Measurements from ENCODE around the gene AP2M1.

AP2M1 gene

GRCh38 chr3:184180165-184180564 is 5.5 kb downstream of the AP2M1 start:
- DNase-seq (ENCODE audit: low read depth), result no peak

DNA sequence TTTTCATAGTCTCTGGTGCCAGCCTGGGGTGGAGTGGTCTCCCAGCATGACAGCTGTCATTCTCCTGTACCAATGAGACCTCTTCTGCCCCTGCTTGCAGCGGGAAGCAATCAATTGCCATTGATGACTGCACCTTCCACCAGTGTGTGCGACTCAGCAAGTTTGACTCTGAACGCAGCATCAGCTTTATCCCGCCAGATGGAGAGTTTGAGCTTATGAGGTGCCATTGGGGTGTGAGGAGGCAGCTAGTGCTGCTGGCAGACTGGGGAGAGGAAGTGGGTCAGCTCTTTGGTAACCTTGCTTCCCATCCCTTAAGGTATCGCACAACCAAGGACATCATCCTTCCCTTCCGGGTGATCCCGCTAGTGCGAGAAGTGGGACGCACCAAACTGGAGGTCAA is 6.9 kb downstream of the AP2M1 start:
- no peak for DNase-seq (ENCODE audit: low read depth)

DNA sequence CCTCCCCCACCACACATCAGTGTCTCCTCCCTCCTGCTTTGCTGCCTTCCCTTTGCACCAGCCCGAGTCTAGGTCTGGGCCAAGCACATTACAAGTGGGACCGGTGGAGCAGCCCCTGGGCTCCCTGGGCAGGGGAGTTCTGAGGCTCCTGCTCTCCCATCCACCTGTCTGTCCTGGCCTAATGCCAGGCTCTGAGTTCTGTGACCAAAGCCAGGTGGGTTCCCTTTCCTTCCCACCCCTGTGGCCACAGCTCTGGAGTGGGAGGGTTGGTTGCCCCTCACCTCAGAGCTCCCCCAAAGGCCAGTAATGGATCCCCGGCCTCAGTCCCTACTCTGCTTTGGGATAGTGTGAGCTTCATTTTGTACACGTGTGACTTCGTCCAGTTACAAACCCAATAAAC is 9.0 kb downstream of the AP2M1 start:
- no peak for DNase-seq (ENCODE audit: low read depth)

GRCh38 chr3:184184546-184185230 is 10.0 kb downstream of the AP2M1 start:
- DNase-seq (ENCODE audit: low read depth), result no peak

GRCh38 chr3:184185461-184186183 is 11.0 kb downstream of the AP2M1 start:
- DNase-seq (ENCODE audit: low read depth), result peak; percentile 98

GRCh38 chr3:184186184-184186901 is 11.7 kb downstream of the AP2M1 start, which contains the start of gene ABCF3:
ABCF3 (plus strand) TSS chr3:184186199; CDS start chr3:184186208, 9 bp downstream.
- no peak for DNase-seq (ENCODE audit: low read depth)

DNA sequence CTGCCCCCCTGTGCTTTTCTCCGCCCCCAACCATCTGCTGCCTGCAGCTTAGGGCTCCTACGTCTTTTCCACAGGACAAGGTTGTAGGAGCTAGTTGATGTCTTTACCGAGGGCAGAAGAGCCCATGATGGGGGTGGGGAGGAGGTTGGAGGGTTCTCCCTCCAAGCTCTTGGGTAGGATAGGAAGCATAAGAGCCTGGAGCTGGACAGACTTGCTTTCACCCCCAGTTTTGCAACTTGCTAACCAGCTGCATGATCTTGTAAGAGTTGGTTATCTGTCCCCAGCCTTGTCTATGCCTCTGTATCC is 12.2 kb downstream of the AP2M1 start:
- DNase-seq (ENCODE audit: low read depth), result no peak

DNA sequence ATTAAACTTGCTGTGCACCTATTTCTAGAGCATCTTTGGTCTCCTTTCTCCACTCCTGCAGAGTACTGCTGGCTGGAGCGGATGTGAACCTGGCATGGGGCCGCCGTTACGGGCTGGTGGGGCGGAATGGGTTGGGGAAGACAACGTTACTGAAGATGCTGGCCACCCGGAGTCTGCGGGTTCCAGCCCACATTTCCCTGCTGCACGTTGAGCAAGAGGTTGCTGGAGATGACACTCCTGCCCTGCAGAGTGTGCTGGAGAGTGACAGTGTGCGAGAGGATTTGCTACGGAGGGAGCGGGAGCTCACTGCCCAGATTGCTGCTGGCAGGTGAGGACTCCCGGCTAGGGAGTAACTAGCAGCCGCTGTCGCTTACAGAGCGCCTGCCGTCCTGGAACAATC is 13.4 kb downstream of the AP2M1 start:
- no peak for DNase-seq (ENCODE audit: low read depth)

DNA sequence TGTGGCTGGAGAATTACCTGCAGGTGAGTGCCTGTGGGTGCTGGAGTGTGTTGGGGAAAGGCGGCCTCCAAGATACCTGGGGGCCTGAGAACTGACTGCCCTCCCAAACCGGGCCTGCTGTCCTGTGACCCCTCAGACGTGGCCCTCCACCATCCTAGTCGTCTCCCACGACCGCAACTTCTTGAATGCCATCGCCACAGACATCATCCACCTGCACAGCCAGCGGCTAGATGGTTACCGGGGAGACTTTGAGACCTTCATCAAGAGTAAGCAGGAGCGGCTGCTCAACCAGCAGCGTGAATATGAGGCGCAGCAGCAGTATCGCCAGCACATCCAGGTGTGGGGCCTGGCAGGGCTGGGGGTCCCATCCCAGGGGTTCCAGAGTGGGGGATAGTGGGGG is 14.8 kb downstream of the AP2M1 start:
- DNase-seq (ENCODE audit: low read depth), result no peak

DNA sequence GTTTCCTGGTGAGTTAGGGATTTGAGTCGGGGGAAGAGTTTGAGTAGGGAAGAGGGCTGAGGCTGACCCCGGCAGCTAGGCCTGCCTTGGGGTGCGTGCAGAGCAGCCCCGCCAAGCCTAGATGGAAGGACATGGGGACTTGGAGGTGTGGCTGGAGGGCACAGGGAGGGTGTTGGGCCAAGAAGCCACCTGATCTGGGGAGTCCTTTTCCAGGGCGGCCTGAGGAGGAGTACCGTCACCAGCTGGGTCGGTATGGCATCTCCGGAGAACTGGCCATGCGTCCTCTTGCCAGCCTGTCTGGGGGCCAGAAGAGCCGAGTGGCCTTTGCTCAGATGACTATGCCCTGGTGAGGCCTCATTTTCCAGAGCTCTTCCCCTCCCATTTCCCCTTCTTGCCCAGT is 18.2 kb downstream of the AP2M1 start:
- no peak for DNase-seq (ENCODE audit: low read depth)

DNA sequence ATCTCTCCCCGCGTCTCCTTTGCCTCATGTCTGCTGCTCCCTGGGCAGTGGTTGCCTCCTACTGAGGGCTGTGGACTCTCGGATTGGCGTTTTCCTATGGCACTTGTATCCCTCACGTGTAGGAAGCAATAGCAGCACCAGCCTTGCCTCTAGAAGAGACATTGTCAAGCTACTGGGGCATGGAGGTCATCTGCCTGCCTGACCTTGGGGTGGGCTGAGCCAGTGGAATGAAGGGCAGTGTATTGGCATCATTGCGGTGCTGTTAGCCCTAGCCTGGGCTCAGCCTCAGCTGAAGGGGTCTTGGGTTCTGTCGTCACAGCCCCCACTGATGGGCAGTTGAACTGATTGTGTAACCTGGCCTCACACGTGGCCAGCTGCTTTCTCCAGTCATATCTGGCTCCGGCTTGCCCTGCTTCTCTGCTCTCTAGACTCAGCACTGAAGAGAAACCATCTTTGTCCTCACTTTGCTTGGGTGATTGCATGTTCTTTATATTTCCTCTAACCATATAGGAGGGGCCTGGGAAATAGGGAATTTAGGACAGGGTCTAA is 19.4 kb downstream of the AP2M1 start:
- DNase-seq (ENCODE audit: low read depth), result no peak

GRCh38 chr3:184196536-184196935 is 21.9 kb downstream of the AP2M1 start:
- DNase-seq (ENCODE audit: low read depth), result no peak

- no peak for DNase-seq (ENCODE audit: low read depth)
Measured at GRCh38 chr3:184198509-184198908, 23.9 kb downstream of the AP2M1 start.

- DNase-seq (ENCODE audit: low read depth), result no peak
Measured at GRCh38 chr3:184200825-184201224, 26.2 kb downstream of the AP2M1 start.

DNA sequence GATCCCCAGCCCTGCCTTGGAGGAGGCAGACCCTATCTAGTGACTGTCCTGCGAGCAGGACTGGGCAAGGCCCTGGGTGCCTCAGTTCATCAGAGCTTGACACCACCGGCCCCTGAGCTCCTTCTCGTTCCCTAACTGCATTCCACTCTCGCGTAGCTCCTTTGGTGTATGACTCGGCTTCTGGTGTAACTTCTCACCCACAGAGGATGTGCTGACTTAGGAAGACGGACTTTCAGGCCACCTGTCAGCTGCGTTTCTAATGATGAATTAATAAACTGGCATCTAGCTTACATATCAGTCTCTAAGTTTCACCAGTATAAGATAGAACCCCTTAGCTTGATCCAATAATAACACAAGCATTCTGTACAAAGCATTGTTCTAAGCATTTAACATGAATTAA is 28.9 kb downstream of the AP2M1 start:
- DNase-seq (ENCODE audit: low read depth), result no peak

DNA sequence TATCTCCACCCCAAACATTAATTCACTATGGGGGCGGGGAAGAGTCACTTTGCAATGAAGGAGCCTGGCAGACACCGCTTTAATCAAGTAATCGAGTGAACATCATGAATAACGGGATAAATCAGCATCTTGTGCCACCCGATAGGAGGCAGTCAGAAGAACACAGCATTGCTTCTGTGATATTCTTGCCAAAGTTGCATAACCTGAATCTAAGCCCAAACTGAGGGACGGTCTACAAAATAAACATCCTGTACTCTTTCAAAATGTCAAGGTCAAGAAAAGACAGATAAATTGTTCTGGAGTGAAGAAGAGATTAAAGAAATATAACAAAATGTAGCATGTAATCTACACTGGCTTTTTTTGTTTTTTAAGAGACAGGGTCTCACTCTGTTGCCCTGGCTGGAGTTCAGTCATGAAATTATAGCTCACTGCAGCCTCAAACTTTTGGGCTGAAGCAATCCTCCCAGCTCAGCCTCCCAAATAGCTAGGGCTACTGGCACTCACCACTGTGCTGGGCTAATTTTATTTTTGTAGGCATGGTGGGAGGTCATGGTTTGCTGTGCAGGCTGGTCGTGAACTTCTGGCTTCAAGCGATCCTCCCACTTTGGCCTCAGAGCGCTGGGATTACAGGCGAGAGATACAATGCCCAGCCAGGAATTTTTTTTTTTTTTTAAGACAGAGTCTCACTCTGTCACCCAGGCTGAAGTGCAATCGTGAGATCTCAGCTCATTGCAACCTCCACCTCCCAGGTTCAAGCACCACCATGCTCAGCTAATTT is 34.7 kb downstream of the AP2M1 start:
- DNase-seq (ENCODE audit: low read depth), result no peak

- no peak for DNase-seq (ENCODE audit: low read depth)
Measured at GRCh38 chr3:184211297-184211696, 36.6 kb downstream of the AP2M1 start.

DNA sequence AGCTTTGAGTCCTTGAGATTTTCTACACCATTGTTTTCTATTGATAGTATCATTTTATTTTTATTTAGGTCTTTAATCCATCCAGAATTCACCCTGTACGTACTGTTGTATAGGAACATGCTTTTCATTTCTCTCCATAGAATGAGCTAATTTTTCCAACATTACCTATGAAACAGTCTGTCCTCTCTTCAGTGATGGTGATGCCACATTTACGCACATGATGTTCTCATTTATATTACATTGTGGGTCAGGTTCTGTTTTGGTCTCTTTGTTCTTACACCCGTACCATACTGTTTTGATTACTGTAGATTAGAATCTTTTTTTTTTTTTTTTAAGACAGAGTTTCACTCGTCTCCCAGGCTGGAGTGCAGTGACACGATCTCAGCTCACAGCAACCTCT is 37.1 kb downstream of the AP2M1 start:
- no peak for DNase-seq (ENCODE audit: low read depth)

- DNase-seq (ENCODE audit: low read depth), result no peak
Measured at GRCh38 chr3:184218814-184219213, 44.2 kb downstream of the AP2M1 start.

DNA sequence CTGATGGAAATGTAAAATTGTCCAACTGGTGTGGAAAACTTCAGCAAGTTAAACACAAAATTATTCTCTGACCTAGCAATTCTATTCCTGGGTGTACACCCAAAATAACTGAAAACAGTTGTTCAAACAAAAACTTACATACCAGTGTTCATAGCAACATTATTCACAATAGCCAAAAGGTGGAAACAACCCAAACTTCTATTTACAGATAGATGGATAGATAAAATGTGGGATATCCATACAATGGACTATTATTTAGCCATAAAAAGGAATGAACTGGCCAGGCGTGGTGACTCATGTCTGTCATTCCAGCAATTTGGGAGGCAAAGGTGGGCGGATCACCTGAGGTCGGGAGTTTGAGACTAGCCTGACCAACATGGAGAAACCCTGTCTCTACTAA is 47.9 kb downstream of the AP2M1 start:
- no peak for DNase-seq (ENCODE audit: low read depth)

- no peak for DNase-seq (ENCODE audit: low read depth)
Measured at GRCh38 chr3:184223946-184224345, 49.3 kb downstream of the AP2M1 start.

DNA sequence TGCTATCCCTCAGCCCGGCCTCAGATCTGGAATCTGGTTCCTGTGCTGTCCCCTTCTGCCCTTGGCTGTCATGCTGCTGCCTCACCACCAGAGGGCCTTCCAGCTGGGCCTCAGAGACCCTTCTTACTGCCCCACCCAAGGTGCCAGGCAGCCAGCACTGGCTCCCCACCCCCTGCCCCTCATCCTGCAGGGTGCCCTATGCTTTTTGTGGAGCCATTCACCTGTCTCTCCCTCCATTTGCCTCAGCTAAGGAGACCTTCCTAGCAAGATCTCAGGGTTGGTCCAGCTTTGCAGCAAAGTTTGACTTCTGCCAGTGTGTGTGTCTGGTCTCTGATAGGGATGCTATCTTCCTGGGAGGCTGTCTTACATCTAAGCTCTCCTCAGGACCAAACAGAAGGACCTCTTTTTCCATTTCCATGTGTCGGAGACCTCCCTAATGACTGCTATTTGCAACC is 52.9 kb downstream of the AP2M1 start:
- peak; percentile 25 for DNase-seq (ENCODE audit: low read depth)

Data from stimulated activated CD8-positive, alpha-beta memory T cell treated with anti-CD3 and anti-CD28 coated beads, Interleukin-12 subunit alpha, Interleukin-12 subunit beta, amount 100 ng/mL, for 1 hour (primary cell).